ENCODE results near the gene OXNAD1.

DNA sequence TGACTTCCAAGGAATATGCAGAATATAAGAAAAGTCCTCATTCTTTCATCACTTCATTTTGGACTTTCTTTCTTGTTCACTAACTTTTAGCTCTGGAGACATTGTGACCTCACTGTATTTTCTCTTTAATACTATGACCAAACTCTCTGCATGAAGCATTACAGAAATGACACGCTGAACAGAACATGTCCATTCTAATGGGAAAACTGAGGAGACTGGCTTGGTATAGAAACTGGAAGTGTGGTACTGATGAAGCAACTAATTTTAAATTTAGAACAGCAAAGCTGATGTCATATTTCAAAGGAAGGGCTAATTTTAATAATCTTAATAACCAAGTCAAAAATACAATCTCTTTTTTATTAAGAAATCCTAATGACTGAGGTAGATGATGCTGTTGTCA, 5.0 kb upstream of the OXNAD1 start:
- no peak for TF ChIP-seq IRF3 (IDR thresholded peaks at IDR 0.05)
- TF ChIP-seq, protein P1, sequence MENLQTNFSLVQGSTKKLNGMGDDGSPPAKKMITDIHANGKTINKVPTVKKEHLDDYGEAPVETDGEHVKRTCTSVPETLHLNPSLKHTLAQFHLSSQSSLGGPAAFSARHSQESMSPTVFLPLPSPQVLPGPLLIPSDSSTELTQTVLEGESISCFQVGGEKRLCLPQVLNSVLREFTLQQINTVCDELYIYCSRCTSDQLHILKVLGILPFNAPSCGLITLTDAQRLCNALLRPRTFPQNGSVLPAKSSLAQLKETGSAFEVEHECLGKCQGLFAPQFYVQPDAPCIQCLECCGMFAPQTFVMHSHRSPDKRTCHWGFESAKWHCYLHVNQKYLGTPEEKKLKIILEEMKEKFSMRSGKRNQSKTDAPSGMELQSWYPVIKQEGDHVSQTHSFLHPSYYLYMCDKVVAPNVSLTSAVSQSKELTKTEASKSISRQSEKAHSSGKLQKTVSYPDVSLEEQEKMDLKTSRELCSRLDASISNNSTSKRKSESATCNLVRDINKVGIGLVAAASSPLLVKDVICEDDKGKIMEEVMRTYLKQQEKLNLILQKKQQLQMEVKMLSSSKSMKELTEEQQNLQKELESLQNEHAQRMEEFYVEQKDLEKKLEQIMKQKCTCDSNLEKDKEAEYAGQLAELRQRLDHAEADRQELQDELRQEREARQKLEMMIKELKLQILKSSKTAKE (IDR thresholded peaks at IDR 0.05; ENCODE audit: low read depth, poor library complexity, severe bottlenecking): no peak
- no peak for TF ChIP-seq EZH2 (IDR thresholded peaks at IDR 0.05; ENCODE audit: borderline replicate concordance, control insufficient read depth, low read depth, low read length)
- no peak for TF ChIP-seq CBX3 (IDR thresholded peaks at IDR 0.05; ENCODE audit: borderline replicate concordance, low read depth)
- no peak for TF ChIP-seq NR2C2 (IDR thresholded peaks at IDR 0.05; ENCODE audit: borderline replicate concordance, control insufficient read depth, insufficient read length, low read depth)
- TF ChIP-seq RAD21 (IDR thresholded peaks at IDR 0.05; ENCODE audit: insufficient read depth, low read depth, low read length): no peak
- TF ChIP-seq, protein P2, sequence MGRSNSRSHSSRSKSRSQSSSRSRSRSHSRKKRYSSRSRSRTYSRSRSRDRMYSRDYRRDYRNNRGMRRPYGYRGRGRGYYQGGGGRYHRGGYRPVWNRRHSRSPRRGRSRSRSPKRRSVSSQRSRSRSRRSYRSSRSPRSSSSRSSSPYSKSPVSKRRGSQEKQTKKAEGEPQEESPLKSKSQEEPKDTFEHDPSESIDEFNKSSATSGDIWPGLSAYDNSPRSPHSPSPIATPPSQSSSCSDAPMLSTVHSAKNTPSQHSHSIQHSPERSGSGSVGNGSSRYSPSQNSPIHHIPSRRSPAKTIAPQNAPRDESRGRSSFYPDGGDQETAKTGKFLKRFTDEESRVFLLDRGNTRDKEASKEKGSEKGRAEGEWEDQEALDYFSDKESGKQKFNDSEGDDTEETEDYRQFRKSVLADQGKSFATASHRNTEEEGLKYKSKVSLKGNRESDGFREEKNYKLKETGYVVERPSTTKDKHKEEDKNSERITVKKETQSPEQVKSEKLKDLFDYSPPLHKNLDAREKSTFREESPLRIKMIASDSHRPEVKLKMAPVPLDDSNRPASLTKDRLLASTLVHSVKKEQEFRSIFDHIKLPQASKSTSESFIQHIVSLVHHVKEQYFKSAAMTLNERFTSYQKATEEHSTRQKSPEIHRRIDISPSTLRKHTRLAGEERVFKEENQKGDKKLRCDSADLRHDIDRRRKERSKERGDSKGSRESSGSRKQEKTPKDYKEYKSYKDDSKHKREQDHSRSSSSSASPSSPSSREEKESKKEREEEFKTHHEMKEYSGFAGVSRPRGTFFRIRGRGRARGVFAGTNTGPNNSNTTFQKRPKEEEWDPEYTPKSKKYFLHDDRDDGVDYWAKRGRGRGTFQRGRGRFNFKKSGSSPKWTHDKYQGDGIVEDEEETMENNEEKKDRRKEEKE (IDR thresholded peaks at IDR 0.05): no peak
